ENCODE data around the gene TPSAB1.

DNA sequence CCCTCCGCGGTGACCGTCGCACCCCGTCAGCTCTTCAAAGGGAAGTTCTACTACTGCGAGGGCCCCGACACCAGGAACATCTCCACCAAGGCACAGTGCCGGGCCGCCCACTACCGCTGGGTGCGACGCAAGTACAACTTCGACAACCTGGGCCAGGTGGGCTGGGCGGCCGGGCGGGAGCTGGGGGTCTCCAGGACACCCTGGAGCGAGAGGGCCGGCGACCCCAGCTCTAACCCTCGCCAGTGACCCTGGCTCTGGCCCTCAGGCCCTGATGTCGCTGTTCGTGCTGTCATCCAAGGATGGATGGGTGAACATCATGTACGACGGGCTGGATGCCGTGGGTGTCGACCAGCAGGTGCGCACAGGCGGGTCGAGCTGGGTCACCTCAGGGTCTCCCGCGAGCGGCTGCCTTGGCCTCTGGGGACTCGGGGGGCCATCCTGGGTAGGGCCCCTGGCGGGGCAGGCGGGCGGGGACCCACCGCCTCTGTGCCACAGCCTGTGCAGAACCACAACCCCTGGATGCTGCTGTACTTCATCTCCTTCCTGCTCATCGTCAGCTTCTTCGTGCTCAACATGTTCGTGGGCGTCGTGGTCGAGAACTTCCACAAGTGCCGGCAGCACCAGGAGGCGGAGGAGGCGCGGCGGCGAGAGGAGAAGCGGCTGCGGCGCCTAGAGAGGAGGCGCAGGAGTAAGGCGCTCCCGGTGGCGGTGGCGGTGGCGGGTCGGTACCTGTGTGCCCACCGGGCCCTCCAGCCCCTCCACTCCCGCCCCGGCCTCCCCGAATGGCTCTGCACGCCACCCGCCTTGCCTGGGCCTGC lies 28.8 kb upstream of the TPSAB1 start:
- TF ChIP-seq, protein P1, sequence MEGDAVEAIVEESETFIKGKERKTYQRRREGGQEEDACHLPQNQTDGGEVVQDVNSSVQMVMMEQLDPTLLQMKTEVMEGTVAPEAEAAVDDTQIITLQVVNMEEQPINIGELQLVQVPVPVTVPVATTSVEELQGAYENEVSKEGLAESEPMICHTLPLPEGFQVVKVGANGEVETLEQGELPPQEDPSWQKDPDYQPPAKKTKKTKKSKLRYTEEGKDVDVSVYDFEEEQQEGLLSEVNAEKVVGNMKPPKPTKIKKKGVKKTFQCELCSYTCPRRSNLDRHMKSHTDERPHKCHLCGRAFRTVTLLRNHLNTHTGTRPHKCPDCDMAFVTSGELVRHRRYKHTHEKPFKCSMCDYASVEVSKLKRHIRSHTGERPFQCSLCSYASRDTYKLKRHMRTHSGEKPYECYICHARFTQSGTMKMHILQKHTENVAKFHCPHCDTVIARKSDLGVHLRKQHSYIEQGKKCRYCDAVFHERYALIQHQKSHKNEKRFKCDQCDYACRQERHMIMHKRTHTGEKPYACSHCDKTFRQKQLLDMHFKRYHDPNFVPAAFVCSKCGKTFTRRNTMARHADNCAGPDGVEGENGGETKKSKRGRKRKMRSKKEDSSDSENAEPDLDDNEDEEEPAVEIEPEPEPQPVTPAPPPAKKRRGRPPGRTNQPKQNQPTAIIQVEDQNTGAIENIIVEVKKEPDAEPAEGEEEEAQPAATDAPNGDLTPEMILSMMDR (IDR thresholded peaks at IDR 0.05): no peak
- no peak for TF ChIP-seq POLR2A (IDR thresholded peaks at IDR 0.05)

Data from Peyer's patch (tissue), 4 donors.